ENCODE results near the gene ARHGAP6.

GRCh38 chrX:11266573-11267003 is 399.1 kb downstream of the ARHGAP6 start:
- no peak for TF ChIP-seq CTCF (IDR thresholded peaks at IDR 0.05)
- TF ChIP-seq POLR2A (IDR thresholded peaks at IDR 0.05): no peak
